Gastrocnemius medialis (tissue), 4 donors: Measurements from ENCODE around the gene THSD4.

Source experiments
- CTCF ChIP-seq, 5 experiments: fragments of 450-650 bp in 3 of 5; fragments of 200-600 bp in 2 of 5; sonication (generic) in 2 of 5; IDR thresholded peaks in 4 of 5; conservative IDR thresholded peaks in 1 of 5; 1 replicate in 4 of 5; 2 replicates in 1 of 5; pipeline ENCODE4 v1.5.1; 2016 to 2019; ENCODE audit warnings: antibody characterized with exemption in 5 of 5, mild to moderate bottlenecking in 3 of 5, moderate library complexity in 3 of 5
- POLR2A ChIP-seq, 2 donors: fragments of 450-650 bp; IDR thresholded peaks; one replicate each; pipeline ENCODE4 v1.6.1; 2017; ENCODE audit warnings: antibody characterized with exemption in 2 of 2, mild to moderate bottlenecking in 2 of 2, moderate library complexity in 2 of 2

- TF ChIP-seq CTCF (IDR thresholded peaks at IDR 0.05 in 4 of 5, conservative IDR thresholded peaks at IDR 0.05 in 1 of 5), result no peak
- no peak for TF ChIP-seq POLR2A (IDR thresholded peaks at IDR 0.05)
Observed at GRCh38 chr15:71078506-71079207, 36.6 kb upstream of the THSD4 start.
